IMR-90 (cell line): ENCODE measurements around the gene MS4A6E. TPM values are rescaled to one million over a fixed set of nuclear protein-coding genes. Genes with fewer than 3 reads are reported as not detected.

Experiments used
- ATAC-seq: fragments of 200-7000 bp; cut with Tn5 transposase; 2 replicates; pipeline ENCODE4 v1.9.1; 2020; ENCODE audit warnings: low read depth, mild to moderate bottlenecking, moderate library complexity
- BruUV-seq: library from RNA; stranded (reverse); fragments of 400-500 nt; replicated peaks from 2 replicates; lab custom pipeline; 2021; lab: Mats Ljungman, UMichigan
- CTCF ChIA-PET: fragments of 300-600 bp; formaldehyde crosslinking; extraction: SDS; loops from one replicate; lab custom pipeline; 2021; ENCODE audit warnings: antibody characterized with exemption; lab: Yijun Ruan, JAX
- POLR2A ChIA-PET: fragments of 300-600 bp; sonication (Branson Sonifier 250); formaldehyde crosslinking; loops from one replicate; lab custom pipeline; 2022; ENCODE audit warnings: antibody characterized with exemption; ENCODE audit not compliant: unreplicated experiment; lab: Charles Lee
- DNase-seq: peaks from one replicate; pipeline ENCODE4 v3.0.0; 2013
- H2AFZ ChIP-seq: replicated peaks from 2 replicates; pipeline ENCODE3; 2013; ENCODE audit warnings: low read length, mild to moderate bottlenecking; ENCODE audit not compliant: poor library complexity
- H2AK5ac ChIP-seq: 2 replicates; pipeline ENCODE4 v1.6.1; 2013; ENCODE audit warnings: low read depth, low read length, inconsistent platforms
- H2AK9ac ChIP-seq: replicated peaks from 2 replicates; pipeline ENCODE3; 2013; ENCODE audit warnings: mild to moderate bottlenecking, low read depth, low read length, moderate library complexity; ENCODE audit not compliant: poor library complexity
- H2BK120ac ChIP-seq: 2 replicates; pipeline ENCODE4 v1.6.1; 2013; ENCODE audit warnings: low read depth, low read length, inconsistent platforms
- H2BK15ac ChIP-seq: 3 replicates; pipeline ENCODE4 v1.6.1; 2013; ENCODE audit warnings: low read depth, low read length, inconsistent platforms
- H2BK20ac ChIP-seq: 2 replicates; pipeline ENCODE4 v1.6.1; 2013; ENCODE audit warnings: low read depth, mild to moderate bottlenecking, inconsistent platforms, low read length, moderate library complexity
- H2BK5ac ChIP-seq: 2 replicates; pipeline ENCODE4 v1.6.1; 2013; ENCODE audit warnings: mild to moderate bottlenecking, low read depth, low read length, inconsistent platforms; ENCODE audit not compliant: poor library complexity, severe bottlenecking
- H3K14ac ChIP-seq: replicated peaks from 2 replicates; pipeline ENCODE4 v1.6.1; 2013; ENCODE audit warnings: low read depth, low read length, inconsistent platforms
- H3K18ac ChIP-seq: 2 replicates; pipeline ENCODE4 v1.6.1; 2013; ENCODE audit warnings: low read depth, low read length, control low read depth
- H3K23ac ChIP-seq: 2 replicates; pipeline ENCODE4 v1.6.1; 2013; ENCODE audit warnings: low read depth, low read length, inconsistent platforms
- H3K27ac ChIP-seq: 2 replicates; pipeline ENCODE4 v1.5.1; 2013; ENCODE audit warnings: mild to moderate bottlenecking, control low read depth, low read length; ENCODE audit not compliant: insufficient read depth
- H3K27me3 ChIP-seq: 2 replicates; pipeline ENCODE4 v1.6.1; 2013; ENCODE audit warnings: low read length; ENCODE audit not compliant: control insufficient read depth, insufficient read depth
- H3K36me3 ChIP-seq: 2 replicates; pipeline ENCODE4 v1.6.1; 2013; ENCODE audit warnings: low read length, mixed read lengths; ENCODE audit not compliant: control insufficient read depth, insufficient read depth
- H3K4ac ChIP-seq: 2 replicates; pipeline ENCODE4 v1.6.1; 2013; ENCODE audit warnings: low read depth, low read length, inconsistent platforms
- H3K4me1 ChIP-seq: 2 replicates; pipeline ENCODE4 v1.6.1; 2013; ENCODE audit warnings: low read length, mixed read lengths; ENCODE audit not compliant: control insufficient read depth, insufficient read depth
- H3K4me2 ChIP-seq: 2 replicates; pipeline ENCODE4 v1.6.1; 2013; ENCODE audit warnings: low read depth, mild to moderate bottlenecking, control low read depth, low read length, moderate library complexity
- H3K4me3 ChIP-seq: 2 replicates; pipeline ENCODE4 v1.5.1; 2013; ENCODE audit warnings: low read depth, mild to moderate bottlenecking, control low read depth, low read length, moderate library complexity; ENCODE audit not compliant: insufficient read depth
- H3K56ac ChIP-seq: 2 replicates; pipeline ENCODE4 v1.6.1; 2013; ENCODE audit warnings: low read length, inconsistent platforms; ENCODE audit not compliant: insufficient read depth; ENCODE audit errors: extremely low read depth
- H3K79me1 ChIP-seq, 2 experiments: 2 replicates each; pipeline ENCODE4 v1.6.1; 2013; ENCODE audit warnings: low read length in 2 of 2, inconsistent platforms in 1 of 2, low read depth in 1 of 2
- H3K9ac ChIP-seq: 2 replicates; pipeline ENCODE4 v1.6.1; 2013; ENCODE audit warnings: low read depth, low read length, control low read depth
- H3K9me1 ChIP-seq: 2 replicates; pipeline ENCODE4 v1.6.1; 2013; ENCODE audit warnings: low read length, inconsistent platforms; ENCODE audit not compliant: insufficient read depth
- H3K9me3 ChIP-seq: 2 replicates; pipeline ENCODE4 v1.6.1; 2013; ENCODE audit warnings: low read length; ENCODE audit not compliant: control insufficient read depth, insufficient read depth
- H4K20me1 ChIP-seq: 2 replicates; pipeline ENCODE4 v1.6.1; 2013; ENCODE audit warnings: low read length, inconsistent platforms; ENCODE audit not compliant: insufficient read depth
- H4K5ac ChIP-seq: 2 replicates; pipeline ENCODE4 v1.6.1; 2013; ENCODE audit warnings: mild to moderate bottlenecking, low read depth, low read length, control low read depth
- H4K8ac ChIP-seq, 2 experiments: 2 replicates each; pipeline ENCODE4 v1.6.1; 2013; ENCODE audit warnings: low read depth in 2 of 2, low read length in 2 of 2, control low read depth in 1 of 2, inconsistent platforms in 1 of 2
- H4K91ac ChIP-seq: 2 replicates; pipeline ENCODE4 v1.6.1; 2013; ENCODE audit warnings: low read depth, low read length, inconsistent platforms; ENCODE audit not compliant: insufficient read depth
- BHLHE40 ChIP-seq: fragments of 150-350 bp; IDR thresholded peaks from 2 replicates; pipeline ENCODE4 v1.6.1; 2016; ENCODE audit warnings: mild to moderate bottlenecking, low read depth, low read length
- CHD1 ChIP-seq: IDR thresholded peaks from 2 replicates; pipeline ENCODE4 v1.6.1; 2012; ENCODE audit warnings: low read depth, low read length, improper control_type of control experiment
- CTCF ChIP-seq: conservative IDR thresholded peaks from 2 replicates; pipeline ENCODE4 v1.5.1; 2012; ENCODE audit warnings: mild to moderate bottlenecking, low read depth, low read length, improper control_type of control experiment
- FOS ChIP-seq: fragments of 150-350 bp; IDR thresholded peaks from 2 replicates; pipeline ENCODE4 v1.6.1; 2016; ENCODE audit warnings: low read depth, low read length
- MAZ ChIP-seq: IDR thresholded peaks from 2 replicates; pipeline ENCODE4 v1.6.1; 2012; ENCODE audit warnings: low read depth, mild to moderate bottlenecking, low read length, improper control_type of control experiment, moderate library complexity, borderline replicate concordance
- MXI1 ChIP-seq: IDR thresholded peaks from 2 replicates; pipeline ENCODE4 v1.6.1; 2012; ENCODE audit warnings: low read depth, mild to moderate bottlenecking, low read length, moderate library complexity, borderline replicate concordance
- NFE2L2 ChIP-seq: fragments of 150-350 bp; IDR thresholded peaks from 2 replicates; pipeline ENCODE4 v1.6.1; 2016; ENCODE audit warnings: low read depth, mild to moderate bottlenecking, low read length
- RCOR1 ChIP-seq: IDR thresholded peaks from 2 replicates; pipeline ENCODE4 v1.6.1; 2012; ENCODE audit warnings: mild to moderate bottlenecking, low read length, improper control_type of control experiment; ENCODE audit not compliant: insufficient replicate concordance
- dilution Hi-C: fragments of 300-500 bp; cut with HindIII; formaldehyde crosslinking; loops from one replicate; pipeline ENCODE4 v1.14.3; 2018; ENCODE audit warnings: low sequenced_read_pairs; ENCODE audit not compliant: unreplicated experiment
- in situ Hi-C: fragments of 300-500 bp; cut with MboI; formaldehyde crosslinking; loops from 3 replicates; pipeline ENCODE4 v1.14.3; 2019; ENCODE audit warnings: low sequenced_read_pairs, inconsistent platforms, mixed read lengths
- intact Hi-C: fragments of 100-400 bp; cut with micrococcal nuclease; formaldehyde crosslinking; loops from 2 replicates; pipeline ENCODE4 v1.10.0; 2022
- polyA plus RNA-seq, 3 experiments: library from polyadenylated mRNA; depleted of rRNA; stranded (reverse); fragments of >200 nt; gene quantifications; 2 replicates each; pipeline ENCODE4 v1.2.3, GENCODE V29; 2012; ENCODE audit warnings: low replicate concordance in 1 of 3
- total RNA-seq: library from RNA; depleted of rRNA; stranded (reverse); fragments of >200 nt; gene quantifications from 2 replicates; pipeline ENCODE4 v1.2.3, GENCODE V29; 2012

The MS4A6E gene
- total and polyA plus RNA-seq, 2 of the 4 experiments (the other 2 are of a cell fraction), result not detected

GRCh38 chr11:60321051-60321450 is 6.0 kb upstream of the MS4A6E start:
- no peaks in the 10 kb centered on the region for H3K27me3 ChIP-seq
- no peaks in the 10 kb centered on the region for H3K36me3 ChIP-seq
- H3K4me1 ChIP-seq, result no peaks in the 10 kb centered on the region
- ATAC-seq (no peak), DNase-seq (no peak)
- dilution Hi-C loops, result no loop called here
- no TSS peak for BruUV-seq
- no peak overlapping the region for H2AK9ac ChIP-seq
- H2BK120ac ChIP-seq, result no peak overlapping the region
- ChIA-PET POLR2A (no interaction called here), CTCF (no interaction called here)
- no peak overlapping the region for H3K4me3 ChIP-seq
- no peaks in the 10 kb centered on the region for H4K20me1 ChIP-seq
- no peaks in the 10 kb centered on the region for H3K79me1 ChIP-seq
- no peak overlapping the region for H2BK15ac ChIP-seq
- H4K91ac ChIP-seq, result no peak overlapping the region
- no peak overlapping the region for H2AK5ac ChIP-seq
- no peak overlapping the region for H3K4ac ChIP-seq
- no peaks in the 10 kb centered on the region for H3K9me1 ChIP-seq
- H3K18ac ChIP-seq, result no peak overlapping the region
- H3K14ac ChIP-seq, result no peak overlapping the region
- no peak overlapping the region for H2BK20ac ChIP-seq
- no peak overlapping the region for H4K5ac ChIP-seq
- H3K4me2 ChIP-seq, result no peak overlapping the region
- no peak overlapping the region for H3K56ac ChIP-seq
- TF ChIP-seq BHLHE40 (no peak), CTCF (no peak), FOS (no peak), RCOR1 (no peak), NFE2L2 (no peak), MAZ (no peak), CHD1 (no peak), MXI1 (no peak)
- intact Hi-C loops, result no loop called here
- no peak overlapping the region for H3K27ac ChIP-seq
- no peak overlapping the region for H2AFZ ChIP-seq
- no peak overlapping the region for H4K8ac ChIP-seq
- no peak overlapping the region for H3K9ac ChIP-seq
- H3K23ac ChIP-seq, result no peak overlapping the region
- in situ Hi-C loops, result loop anchor here (10.0 kb wide), 1 partner anchor 46 kb away; no protein-coding TSS in a partner anchor
- no peak overlapping the region for H2BK5ac ChIP-seq
- peaks cover 14% of the 10 kb centered on the region for H3K9me3 ChIP-seq
